GM18526 (cell line): ENCODE data around the gene CCDC169.

ENCODE experiments used
- POLR2A ChIP-seq: IDR thresholded peaks from 3 replicates; pipeline ENCODE4 v1.6.1; 2011; ENCODE audit not compliant: insufficient read length; ENCODE audit errors: extremely low read depth

CCDC169 gene

DNA sequence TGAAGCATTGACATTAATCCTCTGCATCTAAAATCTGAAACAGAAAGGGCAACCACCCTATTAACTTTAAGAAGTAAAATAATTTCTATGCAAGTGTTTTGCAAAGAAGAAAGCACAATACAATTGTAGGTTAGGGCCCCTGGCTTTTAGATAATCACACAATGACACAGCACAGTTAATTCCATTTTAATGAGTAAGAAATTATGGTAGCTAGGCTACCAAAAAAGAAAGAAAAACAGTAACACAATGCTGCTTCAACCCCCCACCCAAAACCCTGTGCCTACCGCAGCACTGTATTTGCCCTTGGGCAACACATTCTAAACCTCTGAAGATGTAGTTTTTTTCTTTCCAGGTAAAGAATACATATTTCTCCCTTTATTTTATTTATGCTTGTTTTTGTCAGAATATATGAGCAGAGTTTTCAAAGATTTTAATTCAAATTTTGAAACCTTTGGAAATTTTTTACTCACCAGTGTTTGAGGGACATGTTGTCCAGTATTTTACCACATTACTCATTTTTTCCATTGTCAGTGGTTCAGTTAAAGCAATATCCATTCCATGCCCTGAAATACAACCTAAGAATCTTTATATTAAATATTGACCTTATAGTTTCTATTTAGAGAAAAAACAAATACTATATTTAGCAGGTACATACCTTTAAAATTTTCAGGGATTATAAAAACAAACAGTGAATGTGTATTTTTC, 104.3 kb downstream of the CCDC169 start:
- no peak for TF ChIP-seq POLR2A

DNA sequence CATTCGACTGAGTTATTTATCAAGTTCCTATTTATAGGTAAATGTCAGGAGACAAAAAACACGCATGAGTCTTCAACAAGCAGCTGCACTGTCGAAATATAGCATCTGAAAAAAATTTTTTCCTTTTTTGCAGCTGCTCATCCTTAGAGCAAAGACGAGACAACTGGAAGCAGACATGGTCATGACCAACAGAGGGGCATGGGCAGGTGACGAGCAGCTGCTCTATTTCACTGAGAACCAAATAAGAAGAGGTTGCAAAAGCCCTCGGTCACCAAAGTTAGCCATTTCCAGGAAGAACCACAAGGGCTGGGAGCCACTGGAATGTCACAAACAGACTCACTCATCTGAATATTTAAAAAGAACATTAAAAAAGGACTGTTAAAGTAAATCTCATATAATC, 105.4 kb downstream of the CCDC169 start:
- no peak for TF ChIP-seq POLR2A

DNA sequence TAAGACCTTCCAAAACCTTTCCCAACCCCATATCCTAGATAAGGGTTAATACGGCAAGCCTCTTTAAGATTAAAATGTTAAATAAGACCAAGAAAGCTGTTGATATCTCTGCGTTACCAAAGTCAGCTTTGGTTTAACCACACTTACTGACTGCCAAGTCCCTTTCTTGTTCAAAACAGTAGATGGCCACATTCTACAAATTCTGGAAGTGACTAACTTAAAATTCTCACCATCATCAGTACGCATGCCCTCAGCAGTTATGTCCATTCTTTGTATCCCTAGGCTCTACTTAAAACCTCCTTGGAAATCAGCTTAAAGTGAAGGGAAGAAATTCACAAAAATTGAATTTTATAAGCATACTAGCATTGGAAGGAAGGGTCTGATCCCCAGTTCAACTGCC, 106.8 kb downstream of the CCDC169 start:
- no peak for TF ChIP-seq POLR2A

DNA sequence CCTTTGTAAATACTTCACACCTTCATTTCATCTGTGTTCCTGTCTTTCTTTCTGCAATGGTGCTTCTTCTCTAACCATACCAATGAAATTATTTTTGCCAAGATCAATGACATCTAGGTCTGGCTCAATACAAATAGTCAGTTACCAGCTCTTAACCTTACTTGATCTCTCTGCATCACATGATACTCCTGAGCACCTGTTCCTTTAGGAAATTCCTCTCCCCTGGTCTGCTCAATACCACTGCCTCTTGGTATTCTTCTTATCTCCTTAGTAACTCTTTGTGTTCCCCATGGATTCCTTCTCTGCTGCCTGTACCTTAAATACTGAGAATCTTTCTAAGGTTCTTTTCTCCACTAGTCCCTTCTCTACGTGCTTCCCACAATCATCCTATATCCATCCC, 109.2 kb downstream of the CCDC169 start:
- TF ChIP-seq POLR2A: no peak

DNA sequence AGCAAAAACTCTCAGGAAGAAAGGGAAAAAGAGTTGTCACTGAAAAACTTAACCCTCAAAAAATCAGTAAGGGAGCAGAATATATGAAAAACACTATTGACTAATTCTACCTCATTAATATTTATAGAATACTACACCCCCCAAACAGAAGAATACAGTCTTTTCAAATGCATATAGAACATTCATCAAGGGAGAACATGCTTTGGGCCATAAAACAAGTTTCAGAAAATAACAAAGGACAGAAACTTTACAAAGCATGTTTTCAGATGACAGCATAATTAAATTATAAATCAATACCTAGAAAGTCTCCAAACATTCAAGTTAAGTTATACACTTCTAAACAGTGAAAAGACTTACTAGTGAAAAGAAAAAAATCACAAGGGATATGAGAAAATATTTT, 113.7 kb downstream of the CCDC169 start:
- TF ChIP-seq POLR2A: no peak
